Stimulated activated naive B cell treated with anti-CD40 and anti-IgM and Interleukin-4, amounts not matched to agents 10 μg/mL and 1 μg/mL and 100 μg/mL, for 72 hours (primary cell): Measurements from ENCODE around the gene PPFIA2.

Experiments used
- ATAC-seq, 2 donors: fragments of 150-1000 bp; cut with Tn5 transposase; replicated peaks; 2 replicates each; pipeline ENCODE4 v1.10.0; 2021; ENCODE audit warnings: moderate library complexity in 1 of 2
- DNase-seq: peaks from one replicate; pipeline ENCODE4 v3.0.0; 2021
- H3K27ac Mint-ChIP-seq: one replicate; pipeline ENCODE4 v1.8.0; 2022; ENCODE audit warnings: mild to moderate bottlenecking, mixed read lengths
- H3K27me3 Mint-ChIP-seq, 2 donors: one replicate each; pipeline ENCODE4 v1.8.0; 2022; ENCODE audit warnings: mixed read lengths in 2 of 2
- H3K36me3 Mint-ChIP-seq, 2 donors: one replicate each; pipeline ENCODE4 v1.8.0; 2022; ENCODE audit warnings: mixed read lengths in 2 of 2, mild to moderate bottlenecking in 1 of 2
- H3K4me1 Mint-ChIP-seq, 2 donors: one replicate each; pipeline ENCODE4 v1.8.0; 2022; ENCODE audit warnings: mixed read lengths in 2 of 2, mild to moderate bottlenecking in 1 of 2
- H3K4me3 Mint-ChIP-seq, 2 donors: one replicate each; pipeline ENCODE4 v1.8.0; 2022; ENCODE audit warnings: mild to moderate bottlenecking in 2 of 2, mixed read lengths in 2 of 2, moderate library complexity in 1 of 2
- H3K9me3 Mint-ChIP-seq, 2 donors: one replicate each; pipeline ENCODE4 v1.8.0; 2022; ENCODE audit warnings: mixed read lengths in 2 of 2, mild to moderate bottlenecking in 1 of 2

The PPFIA2 gene

GRCh38 chr12:81546811-81547210 is 212.3 kb downstream of the PPFIA2 start:
- Mint-ChIP-seq H3K27me3 (no peaks in the 10 kb centered on the region), H3K4me3 (no peak overlapping the region), H3K36me3 (no peaks in the 10 kb centered on the region), H3K9me3 (peaks cover 0 to 3% of the 10 kb centered on the region in 2 donors), H3K4me1 (no peaks in the 10 kb centered on the region), H3K27ac (no peak overlapping the region)
- DNase-seq (no peak), ATAC-seq (no peak)

- no peak overlapping the region for H3K27ac Mint-ChIP-seq
- H3K36me3 Mint-ChIP-seq = no peaks in the 10 kb centered on the region
- H3K4me1 Mint-ChIP-seq = no peaks in the 10 kb centered on the region
- H3K27me3 Mint-ChIP-seq = no peaks in the 10 kb centered on the region
- no peak for DNase-seq
- H3K9me3 Mint-ChIP-seq = peaks cover 0 to 1% of the 10 kb centered on the region in 2 donors
- H3K4me3 Mint-ChIP-seq = no peak overlapping the region
- ATAC-seq = no peak
Observed at GRCh38 chr12:81543621-81544139, 215.5 kb downstream of the PPFIA2 start.

GRCh38 chr12:81542065-81543010 is 216.8 kb downstream of the PPFIA2 start:
- Mint-ChIP-seq H3K27ac (no peak overlapping the region), H3K9me3 (peaks cover 0 to 1% of the 10 kb centered on the region in 2 donors), H3K36me3 (no peaks in the 10 kb centered on the region), H3K4me3 (no peak overlapping the region), H3K4me1 (no peaks in the 10 kb centered on the region), H3K27me3 (no peaks in the 10 kb centered on the region)
- ATAC-seq (no peak), DNase-seq (no peak)

DNA sequence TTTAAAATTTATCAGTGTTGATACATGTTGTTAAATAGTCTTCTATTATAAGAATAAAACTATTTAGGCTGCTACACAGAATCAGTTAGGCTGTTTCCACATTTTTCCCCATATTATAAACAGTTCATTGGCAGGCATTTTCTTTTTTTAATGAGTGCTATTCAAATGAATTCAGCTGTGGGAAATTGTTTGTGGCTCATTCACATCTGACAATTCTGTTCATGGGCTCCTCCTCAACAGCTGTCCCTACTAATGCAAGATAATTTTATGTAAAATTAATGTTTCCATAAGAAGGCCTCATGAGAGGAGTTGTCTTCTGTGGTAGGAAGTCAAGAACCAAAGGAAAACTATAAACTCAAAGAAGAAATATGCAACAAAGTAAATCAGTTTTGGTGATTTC is 218.0 kb downstream of the PPFIA2 start:
- Mint-ChIP-seq H3K9me3 (no peaks in the 10 kb centered on the region), H3K27me3 (no peaks in the 10 kb centered on the region), H3K36me3 (no peaks in the 10 kb centered on the region), H3K27ac (no peak overlapping the region), H3K4me3 (no peak overlapping the region), H3K4me1 (no peaks in the 10 kb centered on the region)
- no peak for ATAC-seq
- no peak for DNase-seq

GRCh38 chr12:81539279-81539678 is 219.9 kb downstream of the PPFIA2 start:
- no peaks in the 10 kb centered on the region for H3K36me3 Mint-ChIP-seq
- DNase-seq (no peak), ATAC-seq (no peak)
- H3K27me3 Mint-ChIP-seq = no peaks in the 10 kb centered on the region
- no peaks in the 10 kb centered on the region for H3K9me3 Mint-ChIP-seq
- no peak overlapping the region for H3K27ac Mint-ChIP-seq
- no peaks in the 10 kb centered on the region for H3K4me1 Mint-ChIP-seq
- H3K4me3 Mint-ChIP-seq = no peak overlapping the region

DNA sequence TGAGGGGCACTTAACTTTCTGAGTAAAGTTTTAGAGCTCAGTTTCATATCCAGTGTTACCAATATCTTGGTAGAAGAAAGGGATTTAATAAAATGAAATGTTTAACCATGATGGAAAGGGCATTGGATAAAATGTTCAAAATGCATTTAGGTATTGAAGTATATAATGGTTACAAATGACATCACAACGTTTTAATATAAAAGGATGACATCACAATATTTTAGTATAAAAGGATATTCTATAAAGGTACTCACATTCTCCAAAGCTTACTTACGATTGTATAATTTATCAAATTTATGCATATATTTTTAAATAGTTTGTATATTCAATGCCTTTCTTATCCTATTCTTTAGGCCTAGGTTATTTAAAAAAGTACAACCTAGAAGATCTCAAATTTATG is 226.1 kb downstream of the PPFIA2 start:
- Mint-ChIP-seq H3K4me3 (no peak overlapping the region), H3K36me3 (no peaks in the 10 kb centered on the region), H3K9me3 (no peaks in the 10 kb centered on the region), H3K27ac (no peak overlapping the region), H3K4me1 (no peaks in the 10 kb centered on the region), H3K27me3 (no peaks in the 10 kb centered on the region)
- ATAC-seq = no peak
- no peak for DNase-seq

DNA sequence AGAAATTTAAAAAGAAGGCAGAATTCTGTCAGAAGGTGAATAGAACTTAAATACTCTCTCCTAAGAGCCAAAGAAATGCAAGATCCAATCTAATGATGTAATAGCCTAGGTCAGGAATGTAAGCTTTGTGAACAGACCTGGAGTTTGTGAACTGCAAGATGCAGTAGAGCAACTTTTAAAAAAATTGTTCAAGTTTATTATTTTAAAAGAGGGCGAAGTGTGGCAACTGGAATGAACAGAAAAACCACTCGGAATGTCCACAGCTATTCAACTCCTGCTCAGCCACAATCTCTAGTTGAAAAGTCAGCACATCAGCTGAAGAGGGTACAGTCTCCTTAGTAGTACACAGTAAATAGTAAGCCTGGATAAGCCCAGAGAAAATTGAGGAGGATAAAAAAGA is 228.8 kb downstream of the PPFIA2 start:
- no peak overlapping the region for H3K27ac Mint-ChIP-seq
- H3K4me1 Mint-ChIP-seq = no peaks in the 10 kb centered on the region
- H3K4me3 Mint-ChIP-seq = no peak overlapping the region
- no peak for DNase-seq
- ATAC-seq = no peak
- H3K9me3 Mint-ChIP-seq = no peaks in the 10 kb centered on the region
- H3K36me3 Mint-ChIP-seq = no peaks in the 10 kb centered on the region
- H3K27me3 Mint-ChIP-seq = no peaks in the 10 kb centered on the region

DNA sequence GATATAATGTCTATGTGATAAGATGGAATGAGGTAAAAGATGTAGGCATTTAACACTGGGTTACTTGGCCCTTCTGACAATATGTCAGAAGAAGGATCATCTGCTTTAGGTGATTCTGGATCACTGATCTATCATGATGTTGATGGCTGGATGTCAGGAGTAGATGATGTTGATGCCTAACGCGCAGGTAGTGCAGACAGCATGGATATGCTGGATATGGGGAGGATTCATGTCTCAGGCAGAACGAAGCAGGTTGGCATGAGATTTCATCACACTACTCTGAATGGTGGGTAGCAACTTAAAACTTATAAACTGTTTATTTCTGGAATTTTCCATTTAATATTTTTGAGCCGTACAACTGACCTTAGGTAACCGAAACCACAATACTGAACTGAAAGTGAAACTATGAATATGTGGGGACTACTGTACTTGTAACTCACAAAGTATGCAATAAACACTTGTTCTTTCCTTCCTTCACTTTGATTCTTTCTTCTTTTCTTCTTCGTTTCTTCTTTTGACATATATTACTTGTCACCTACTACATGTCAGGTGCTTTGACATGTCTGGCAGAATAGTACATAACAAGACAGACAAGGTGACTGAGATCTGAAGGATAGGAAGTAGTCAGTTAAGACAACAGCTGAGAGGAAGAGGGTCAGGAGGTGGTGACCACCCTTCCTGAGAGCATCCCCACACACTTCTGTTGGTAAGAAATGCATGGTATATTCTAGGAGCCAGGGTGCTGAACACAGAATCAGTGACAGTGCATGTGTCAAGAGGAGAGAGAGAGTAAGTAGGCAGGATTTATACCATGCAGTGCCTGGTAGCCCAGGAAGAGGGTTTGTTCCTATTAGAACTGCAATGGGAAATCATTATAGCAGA is 238.8 kb downstream of the PPFIA2 start:
- H3K4me3 Mint-ChIP-seq = no peak overlapping the region
- no peaks in the 10 kb centered on the region for H3K27me3 Mint-ChIP-seq
- no peak for ATAC-seq

DNA sequence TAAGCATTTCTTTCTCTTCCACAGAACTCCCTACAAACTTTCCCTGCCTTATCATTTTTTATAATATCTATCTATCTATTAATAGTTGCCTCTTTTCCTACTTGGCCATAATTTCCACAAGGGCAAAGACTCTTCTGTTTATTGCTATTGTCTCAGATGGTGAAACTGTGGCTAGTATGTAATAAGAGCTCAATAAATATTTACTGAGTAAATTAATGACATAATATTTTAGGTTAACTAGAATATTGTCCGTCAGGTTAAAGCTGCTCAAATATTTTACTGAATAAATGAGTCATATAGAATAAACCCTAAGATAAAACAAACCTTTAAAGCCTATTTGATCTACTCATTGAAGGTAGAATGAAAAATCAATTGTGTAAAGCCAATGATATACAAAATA is 240.5 kb downstream of the PPFIA2 start:
- Mint-ChIP-seq H3K27ac (no peak overlapping the region), H3K27me3 (no peaks in the 10 kb centered on the region), H3K4me3 (no peak overlapping the region), H3K4me1 (peaks cover 4 to 5% of the 10 kb centered on the region in 2 donors), H3K36me3 (no peaks in the 10 kb centered on the region), H3K9me3 (peaks cover 0 to 4% of the 10 kb centered on the region in 2 donors)
- no peak for ATAC-seq
- DNase-seq = no peak

More for the DNA sequence above, 238.8 kb downstream of the PPFIA2 start:
- peaks cover 4 to 5% of the 10 kb centered on the region in 2 donors for H3K4me1 Mint-ChIP-seq
- no peak overlapping the region for H3K27ac Mint-ChIP-seq
- H3K36me3 Mint-ChIP-seq = no peaks in the 10 kb centered on the region
- H3K9me3 Mint-ChIP-seq = peaks cover 0 to 4% of the 10 kb centered on the region in 2 donors
- DNase-seq = no peak

- Mint-ChIP-seq H3K36me3 (no peaks in the 10 kb centered on the region), H3K9me3 (peaks cover 0 to 4% of the 10 kb centered on the region in 2 donors), H3K4me1 (peaks cover 4 to 5% of the 10 kb centered on the region in 2 donors), H3K27ac (no peak overlapping the region), H3K27me3 (no peaks in the 10 kb centered on the region), H3K4me3 (no peak overlapping the region)
- ATAC-seq (no peak), DNase-seq (no peak)
Observed at GRCh38 chr12:81517296-81517695, 241.9 kb downstream of the PPFIA2 start.

DNA sequence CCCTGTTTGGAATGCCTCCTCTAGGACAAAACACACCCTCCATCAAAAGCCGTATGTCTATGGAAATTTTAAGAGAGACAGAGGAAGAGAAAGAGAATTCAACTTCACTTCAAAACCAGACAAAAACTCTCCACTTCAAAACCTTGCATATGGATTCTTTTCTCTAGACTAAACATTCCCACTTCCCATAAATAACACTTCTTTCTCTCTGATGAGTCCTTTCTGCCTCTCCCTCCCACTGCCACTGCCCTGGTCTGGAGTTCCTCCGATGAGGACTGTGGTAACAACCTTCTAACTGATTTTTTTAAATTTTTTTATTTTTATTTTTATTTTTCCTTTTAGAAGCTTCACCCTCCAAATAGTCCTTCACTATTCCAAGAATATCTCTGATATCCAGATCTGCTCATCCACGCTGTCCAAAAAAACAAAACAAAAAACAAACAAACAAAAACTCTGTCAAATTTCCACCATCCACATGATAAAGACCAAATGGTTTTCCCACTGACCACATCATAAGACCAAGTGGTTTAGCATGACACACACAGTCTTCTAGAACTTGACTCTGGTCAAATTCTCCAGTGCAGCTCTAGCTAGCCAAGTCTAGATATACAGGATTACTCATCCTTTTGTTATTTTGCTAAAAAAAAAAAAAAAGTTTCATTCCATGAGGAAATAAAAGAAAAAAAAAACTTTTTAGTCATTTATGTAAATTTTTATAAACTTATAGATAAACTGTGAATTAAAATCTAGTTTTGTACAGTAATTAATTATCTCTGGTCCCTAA is 256.0 kb downstream of the PPFIA2 start:
- no peak for DNase-seq
- Mint-ChIP-seq H3K36me3 (no peaks in the 10 kb centered on the region), H3K27ac (no peak overlapping the region), H3K9me3 (peaks cover 3 to 4% of the 10 kb centered on the region in 2 donors), H3K4me1 (no peaks in the 10 kb centered on the region), H3K4me3 (no peak overlapping the region), H3K27me3 (no peaks in the 10 kb centered on the region)
- ATAC-seq = no peak

GRCh38 chr12:81500788-81501187 is 258.4 kb downstream of the PPFIA2 start:
- no peak for DNase-seq
- Mint-ChIP-seq H3K36me3 (no peaks in the 10 kb centered on the region), H3K4me1 (no peaks in the 10 kb centered on the region), H3K27me3 (no peaks in the 10 kb centered on the region), H3K9me3 (peaks cover 3 to 4% of the 10 kb centered on the region in 2 donors), H3K4me3 (no peak overlapping the region), H3K27ac (no peak overlapping the region)
- no peak for ATAC-seq

DNA sequence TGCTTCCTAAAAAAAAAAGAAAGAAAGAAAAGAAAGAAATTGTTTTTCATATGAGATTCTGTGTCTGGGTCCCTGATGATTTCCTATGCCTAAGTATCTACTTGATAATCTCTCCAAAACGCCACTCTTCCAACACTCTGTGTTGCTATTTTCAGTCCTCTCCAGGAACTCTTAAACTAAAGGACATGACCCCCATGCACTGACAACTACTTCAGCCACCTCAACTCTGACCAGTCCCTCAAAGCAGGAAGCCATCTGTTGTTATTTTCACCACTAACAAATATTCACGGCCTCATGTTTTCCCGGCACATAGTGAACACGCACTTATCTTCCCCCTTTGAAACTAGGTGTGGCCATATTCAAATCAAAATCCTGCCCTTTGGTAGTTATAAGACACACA is 259.3 kb downstream of the PPFIA2 start:
- Mint-ChIP-seq H3K9me3 (peaks cover 3 to 4% of the 10 kb centered on the region in 2 donors), H3K36me3 (no peaks in the 10 kb centered on the region), H3K27me3 (no peaks in the 10 kb centered on the region), H3K27ac (no peak overlapping the region), H3K4me3 (no peak overlapping the region), H3K4me1 (no peaks in the 10 kb centered on the region)
- ATAC-seq (no peak), DNase-seq (no peak)
